Fibroblast of skin of right biceps (primary cell): ENCODE data around the gene GPC2.
"Not testable (repeated sequence)": the region's sequence is repeated elsewhere in the genome, so short reads cannot be mapped to it uniquely, and the experiment has no call there.

Experiments
- DNase-seq: peaks from one replicate; pipeline ENCODE4 v3.0.0-alpha.2; 2013

The GPC2 gene, protein sequence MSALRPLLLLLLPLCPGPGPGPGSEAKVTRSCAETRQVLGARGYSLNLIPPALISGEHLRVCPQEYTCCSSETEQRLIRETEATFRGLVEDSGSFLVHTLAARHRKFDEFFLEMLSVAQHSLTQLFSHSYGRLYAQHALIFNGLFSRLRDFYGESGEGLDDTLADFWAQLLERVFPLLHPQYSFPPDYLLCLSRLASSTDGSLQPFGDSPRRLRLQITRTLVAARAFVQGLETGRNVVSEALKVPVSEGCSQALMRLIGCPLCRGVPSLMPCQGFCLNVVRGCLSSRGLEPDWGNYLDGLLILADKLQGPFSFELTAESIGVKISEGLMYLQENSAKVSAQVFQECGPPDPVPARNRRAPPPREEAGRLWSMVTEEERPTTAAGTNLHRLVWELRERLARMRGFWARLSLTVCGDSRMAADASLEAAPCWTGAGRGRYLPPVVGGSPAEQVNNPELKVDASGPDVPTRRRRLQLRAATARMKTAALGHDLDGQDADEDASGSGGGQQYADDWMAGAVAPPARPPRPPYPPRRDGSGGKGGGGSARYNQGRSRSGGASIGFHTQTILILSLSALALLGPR

DNA sequence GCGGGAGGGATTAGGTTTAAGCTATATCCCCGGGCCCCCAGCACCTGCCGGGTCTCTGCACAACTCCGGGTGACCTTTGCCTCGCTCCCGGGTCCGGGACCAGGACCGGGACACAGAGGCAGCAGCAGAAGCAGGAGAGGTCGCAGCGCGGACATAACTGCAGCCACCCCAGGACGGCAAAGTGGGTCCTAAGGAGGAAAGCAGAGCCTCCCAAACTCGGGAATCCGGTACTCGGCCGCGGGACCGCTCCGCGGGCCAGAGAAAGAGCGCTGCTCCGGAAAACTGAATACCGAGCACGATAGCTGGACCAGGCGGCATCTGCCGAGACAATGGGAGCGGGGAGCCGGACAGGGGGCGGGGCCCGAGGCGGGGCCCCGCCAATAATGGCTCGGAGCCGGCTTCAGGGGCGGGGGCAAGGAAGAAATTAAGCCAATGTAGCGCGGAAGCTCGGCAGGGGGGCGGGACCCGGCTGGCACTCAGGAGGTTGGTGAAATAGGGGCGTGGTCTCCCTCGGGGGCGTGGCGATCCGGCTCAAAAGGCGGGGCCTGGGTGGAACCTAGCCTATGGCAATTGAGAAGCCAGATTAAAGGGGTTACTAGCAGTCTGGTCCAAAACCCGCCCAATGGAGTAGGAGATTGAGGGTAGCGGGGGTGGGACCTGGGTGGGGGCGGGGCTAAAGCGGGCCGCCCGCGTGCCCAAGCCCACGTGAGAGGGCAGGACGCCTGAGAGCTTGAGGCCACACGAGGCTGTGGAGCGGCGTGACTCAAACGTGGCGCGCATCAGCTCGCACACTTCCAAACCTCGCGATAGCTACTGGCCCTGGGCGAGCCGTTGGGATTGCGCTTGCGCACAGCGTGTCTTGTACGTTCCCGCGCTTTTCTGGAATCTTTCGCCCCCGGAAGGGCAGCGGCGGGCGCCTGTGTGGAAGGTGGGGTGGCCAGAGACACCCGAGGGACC, at the start of gene GPC2, which contains the start of gene STAG3:
Gene GPC2, minus strand, starts transcription at position 337 of the 957 bp plus-strand sequence. Its CDS starts 182 bp downstream, at position 155.
Gene STAG3, plus strand, starts transcription at position 874 of the 957 bp plus-strand sequence. CDS start 2,639 bp downstream, outside the sequence.
- peak; percentile 98 for DNase-seq

DNA sequence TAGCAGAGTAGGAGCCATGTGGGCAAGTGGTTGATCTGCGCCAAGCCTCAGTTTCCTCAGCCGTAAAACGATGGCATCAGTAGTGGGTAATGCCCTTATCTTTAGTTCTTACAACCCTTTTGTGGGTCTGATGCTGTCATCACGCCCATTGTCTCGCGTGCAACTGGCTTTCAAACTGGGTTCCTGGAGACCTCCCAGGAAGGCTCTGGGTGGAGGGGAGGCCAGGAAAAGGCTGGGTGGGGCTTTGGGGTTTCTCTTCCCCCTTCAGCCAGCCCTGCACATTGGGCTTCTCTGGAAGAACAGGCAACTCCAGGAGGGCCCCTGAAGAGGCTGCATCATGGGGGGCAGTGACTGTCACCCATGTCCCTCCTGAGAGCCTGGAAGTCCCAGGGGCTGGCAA, 47.7 kb upstream of the GPC2 start:
- DNase-seq = not testable (repeated sequence)

DNA sequence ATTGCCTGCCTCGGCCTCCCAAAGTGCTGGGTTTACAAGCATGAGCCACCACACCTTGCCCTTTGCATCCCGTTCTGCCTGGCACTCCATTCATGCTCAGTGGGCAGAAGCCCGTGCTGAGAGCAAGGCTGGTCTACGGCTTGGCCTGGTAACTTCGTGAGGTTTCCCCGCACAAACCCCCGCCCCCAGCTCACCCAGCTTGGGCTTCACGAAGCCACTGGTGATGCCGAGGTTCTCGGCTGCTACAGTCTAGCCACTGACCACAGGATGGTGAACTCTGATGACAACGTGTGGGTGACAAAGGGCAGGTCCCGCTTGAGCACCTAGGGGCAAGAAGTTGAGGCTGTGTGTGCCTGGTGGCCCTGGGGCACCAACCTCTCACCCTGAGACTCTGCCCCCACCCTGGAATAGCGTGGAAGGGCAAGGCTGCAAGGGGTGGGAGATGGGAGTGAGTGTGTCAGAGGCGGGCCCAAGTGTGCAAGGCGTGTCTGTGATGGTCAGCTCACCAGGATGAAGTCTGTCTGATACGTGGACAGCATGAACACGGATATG, 46.3 kb upstream of the GPC2 start:
- not testable (repeated sequence) for DNase-seq

DNA sequence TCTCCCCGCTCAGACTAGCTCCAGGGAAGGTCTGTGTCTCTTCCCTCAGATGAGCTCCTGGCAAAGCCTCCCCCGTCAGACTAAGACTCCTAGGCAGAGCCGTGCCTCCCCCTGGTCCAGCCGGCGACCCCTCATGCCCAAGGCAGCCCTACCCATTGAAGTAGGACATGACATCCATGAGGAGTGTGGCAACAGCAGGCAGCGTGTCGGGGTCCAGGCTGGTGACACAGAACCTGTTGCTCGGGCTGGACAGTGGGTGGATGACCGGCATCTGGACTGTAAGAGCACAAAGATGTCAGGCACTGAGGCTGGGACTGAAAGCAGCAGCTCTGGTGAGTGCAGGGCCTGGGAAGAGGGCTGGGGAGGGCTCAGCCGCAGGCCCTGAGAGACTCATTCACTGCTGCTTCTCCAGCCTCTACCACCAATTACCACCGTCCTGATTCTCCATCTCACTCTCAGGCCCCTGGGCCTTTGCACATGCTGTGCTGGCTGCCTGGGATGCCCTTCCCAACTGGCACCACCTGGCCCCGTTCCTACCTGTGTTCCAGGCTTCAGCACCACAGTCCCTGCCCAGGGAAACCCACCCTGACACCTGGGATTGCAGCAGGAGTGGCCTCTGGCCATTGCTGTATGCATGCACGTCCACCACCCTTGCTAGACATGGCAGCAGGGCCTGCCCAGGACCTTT, 45.4 kb upstream of the GPC2 start:
- DNase-seq = no peak

DNA sequence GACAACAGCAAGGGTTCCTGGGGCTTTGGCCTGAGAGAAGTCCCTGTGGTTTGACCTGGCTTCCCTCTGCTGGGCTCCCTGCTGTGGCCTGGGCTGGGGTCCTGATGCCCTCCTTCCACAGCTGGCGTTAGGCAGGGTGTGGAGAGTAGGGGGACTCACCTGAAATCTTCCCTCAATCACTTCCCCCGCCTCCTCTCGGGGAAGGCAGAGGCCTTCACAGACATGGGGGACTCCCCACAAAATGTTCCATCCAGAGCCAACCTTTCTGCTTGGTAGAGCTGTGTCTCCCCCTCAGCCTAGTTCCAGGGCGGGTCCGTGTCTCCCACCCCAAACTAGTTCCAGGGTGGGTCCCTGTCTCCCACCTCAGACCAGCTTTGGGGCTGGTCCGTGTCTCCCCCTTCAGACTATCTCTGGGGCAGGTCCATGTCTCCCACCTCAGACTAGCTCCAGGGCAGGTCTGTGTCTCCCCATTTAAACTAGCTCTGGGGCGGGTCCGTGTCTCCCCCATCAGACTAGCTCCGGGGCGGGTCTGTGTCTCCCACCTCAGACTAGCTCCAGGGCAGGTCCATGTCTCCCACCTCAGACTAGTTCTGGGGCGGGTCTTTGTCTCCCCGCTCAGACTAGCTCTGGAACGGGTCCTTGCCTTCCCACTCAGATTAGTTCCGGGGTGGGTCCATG, 44.7 kb upstream of the GPC2 start:
- DNase-seq = no peak

DNA sequence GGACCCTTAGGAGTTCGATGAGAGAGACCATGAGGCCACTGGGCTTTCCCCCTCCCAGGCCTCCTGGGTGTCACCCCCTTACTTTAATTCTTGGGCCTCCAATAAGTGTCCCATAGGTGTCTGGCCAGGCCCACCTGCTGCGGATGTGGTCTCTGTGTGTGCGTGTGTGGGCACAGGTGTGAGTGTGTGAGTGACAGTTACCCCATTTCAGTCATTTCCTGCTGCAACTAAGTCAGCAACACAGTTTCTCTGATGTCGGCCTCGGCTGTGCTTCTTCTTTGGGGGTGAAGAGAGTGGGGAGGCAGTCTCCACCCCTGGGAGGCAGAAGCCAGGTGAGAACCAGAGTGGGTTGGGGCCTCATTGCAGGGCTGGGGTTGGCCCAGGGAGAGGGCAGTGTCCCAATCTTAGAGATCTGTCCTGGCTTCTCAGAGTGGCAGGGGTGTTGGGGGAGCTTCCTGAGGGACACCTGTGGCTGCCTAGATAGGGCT, 44.1 kb upstream of the GPC2 start:
- no peak for DNase-seq

DNA sequence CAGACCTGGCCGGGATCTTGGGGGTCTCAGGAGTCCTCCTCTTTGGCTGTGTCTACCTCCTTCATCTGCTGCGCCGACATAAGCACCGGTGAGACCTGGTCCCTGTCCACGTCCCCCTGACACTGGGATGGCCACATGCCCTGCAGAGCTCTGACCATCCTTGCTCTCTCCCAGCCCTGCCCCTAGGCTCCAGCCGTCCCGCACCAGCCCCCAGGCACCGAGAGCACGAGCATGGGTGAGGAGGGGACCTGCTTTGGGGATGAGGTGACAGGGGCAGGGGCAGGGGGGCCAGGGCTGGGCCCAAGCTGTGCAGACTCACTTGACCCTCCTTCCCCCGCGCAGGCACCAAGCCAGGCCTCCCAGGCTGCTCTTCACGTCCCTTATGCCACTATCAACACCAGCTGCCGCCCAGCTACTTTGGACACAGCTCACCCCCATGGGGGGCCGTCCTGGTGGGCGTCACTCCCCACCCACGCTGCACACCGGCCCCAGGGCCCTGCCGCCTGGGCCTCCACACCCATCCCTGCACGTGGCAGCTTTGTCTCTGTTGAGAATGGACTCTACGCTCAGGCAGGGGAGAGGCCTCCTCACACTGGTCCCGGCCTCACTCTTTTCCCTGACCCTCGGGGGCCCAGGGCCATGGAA, 43.5 kb upstream of the GPC2 start:
- no peak for DNase-seq

DNA sequence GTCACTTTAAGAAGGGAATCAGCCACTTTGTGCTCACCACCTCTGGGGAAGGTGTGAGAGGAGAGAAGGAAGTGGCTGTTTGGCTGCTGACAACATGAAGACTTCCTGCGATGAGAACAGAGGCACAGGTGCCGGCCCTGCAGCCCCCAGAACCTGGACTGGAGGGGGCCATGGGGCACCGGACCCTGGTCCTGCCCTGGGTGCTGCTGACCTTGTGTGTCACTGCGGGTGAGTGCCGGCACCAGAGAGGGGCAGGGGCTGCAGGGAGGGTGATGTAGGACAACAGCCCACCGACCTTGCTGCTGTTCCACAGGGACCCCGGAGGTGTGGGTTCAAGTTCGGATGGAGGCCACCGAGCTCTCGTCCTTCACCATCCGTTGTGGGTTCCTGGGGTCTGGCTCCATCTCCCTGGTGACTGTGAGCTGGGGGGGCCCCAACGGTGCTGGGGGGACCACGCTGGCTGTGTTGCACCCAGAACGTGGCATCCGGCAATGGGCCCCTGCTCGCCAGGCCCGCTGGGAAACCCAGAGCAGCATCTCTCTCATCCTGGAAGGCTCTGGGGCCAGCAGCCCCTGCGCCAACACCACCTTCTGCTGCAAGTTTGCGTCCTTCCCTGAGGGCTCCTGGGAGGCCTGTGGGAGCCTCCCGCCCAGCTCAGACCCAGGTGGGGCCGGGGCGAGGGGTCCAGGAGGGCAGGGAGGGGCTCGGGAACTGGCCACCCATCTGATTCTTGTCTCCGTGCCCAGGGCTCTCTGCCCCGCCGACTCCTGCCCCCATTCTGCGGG, 42.8 kb upstream of the GPC2 start, which contains the start of gene PVRIG:
Gene PVRIG, plus strand, starts transcription at position 149 of the 785 bp plus-strand sequence. Its CDS starts 22 bp downstream, at position 171.
- DNase-seq = not testable (repeated sequence)

DNA sequence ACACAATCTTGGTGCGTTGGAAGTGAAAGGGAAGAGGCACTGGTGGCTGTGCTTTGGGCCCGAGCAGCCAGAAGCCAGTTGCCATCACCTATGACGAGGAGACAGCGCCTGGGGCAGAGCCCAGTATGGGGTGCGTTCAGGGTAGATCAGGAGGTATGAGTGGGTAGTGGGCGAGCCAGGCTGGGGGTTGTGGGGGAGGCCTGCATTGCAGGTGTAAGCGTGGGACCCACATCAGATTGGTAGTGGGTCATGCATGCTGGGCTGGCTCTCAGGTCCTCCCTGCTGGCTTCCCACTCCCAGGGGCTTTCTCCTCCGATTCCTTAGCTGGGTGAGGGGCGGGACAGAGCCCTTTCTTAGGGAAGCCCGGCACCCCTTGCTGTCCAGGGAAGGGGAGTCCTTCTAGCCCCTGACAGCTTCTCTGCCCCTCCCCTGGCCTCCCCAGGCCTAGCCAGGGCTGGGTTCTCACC, 42.1 kb upstream of the GPC2 start:
- no peak for DNase-seq

DNA sequence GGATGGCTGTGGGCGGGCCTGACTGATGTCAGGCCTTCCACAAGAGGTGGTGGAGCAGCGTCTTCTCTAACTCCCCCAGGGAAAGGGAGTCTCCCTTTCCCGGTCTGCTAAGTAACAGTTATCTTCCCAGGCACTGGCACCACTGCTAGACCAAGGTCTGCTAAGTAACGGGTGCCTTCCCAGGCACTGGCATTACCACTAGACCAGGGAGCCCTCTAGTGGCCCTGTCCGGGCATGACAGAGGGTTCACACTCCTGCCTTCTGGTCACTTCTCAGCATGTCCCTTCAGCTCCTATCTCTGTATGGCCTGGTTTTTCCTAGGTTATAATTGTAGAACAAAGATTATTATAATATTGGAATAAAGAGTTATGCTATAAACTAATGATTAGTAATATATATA, 40.8 kb upstream of the GPC2 start:
- DNase-seq = not testable (repeated sequence)

DNA sequence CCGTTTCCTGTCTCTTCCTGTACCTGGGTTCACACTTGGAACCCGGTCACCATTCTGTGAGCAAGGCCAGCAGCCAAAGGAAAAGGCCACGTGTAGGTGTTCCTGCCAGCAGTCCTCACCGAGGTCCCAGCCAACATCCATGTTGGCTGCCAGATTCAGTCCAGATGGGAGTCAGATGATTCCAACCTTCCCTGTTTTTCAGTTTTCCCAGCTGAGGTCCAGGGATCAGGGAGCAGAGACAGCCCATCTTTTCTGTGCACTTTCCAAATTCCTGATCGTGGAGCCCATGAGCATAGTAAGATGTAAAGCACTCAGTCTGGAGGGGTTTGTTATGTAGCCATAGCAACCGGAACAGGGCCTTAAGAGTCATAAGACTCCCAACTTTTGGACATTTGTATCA, 38.7 kb upstream of the GPC2 start:
- DNase-seq = peak; percentile 29

DNA sequence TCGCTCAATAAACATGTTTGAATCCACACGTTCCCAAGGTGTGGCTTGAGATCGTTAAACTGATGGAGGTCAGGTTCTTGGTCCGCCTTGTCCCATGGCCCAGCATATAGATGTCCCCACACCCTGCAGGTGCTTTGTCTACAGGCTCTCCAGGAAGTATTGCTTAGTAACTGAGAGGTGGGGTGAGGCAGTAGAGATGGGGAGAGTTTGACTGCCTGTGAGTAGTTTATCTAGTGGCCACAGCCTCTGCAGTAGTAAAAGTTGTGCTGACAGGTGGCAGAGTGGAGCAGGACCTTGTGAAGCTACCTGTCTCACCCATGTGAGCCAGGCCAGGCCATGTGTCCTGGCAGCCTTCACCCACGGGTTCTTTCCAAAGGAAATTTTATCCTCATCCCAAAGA, 37.2 kb upstream of the GPC2 start:
- not testable (repeated sequence) for DNase-seq

DNA sequence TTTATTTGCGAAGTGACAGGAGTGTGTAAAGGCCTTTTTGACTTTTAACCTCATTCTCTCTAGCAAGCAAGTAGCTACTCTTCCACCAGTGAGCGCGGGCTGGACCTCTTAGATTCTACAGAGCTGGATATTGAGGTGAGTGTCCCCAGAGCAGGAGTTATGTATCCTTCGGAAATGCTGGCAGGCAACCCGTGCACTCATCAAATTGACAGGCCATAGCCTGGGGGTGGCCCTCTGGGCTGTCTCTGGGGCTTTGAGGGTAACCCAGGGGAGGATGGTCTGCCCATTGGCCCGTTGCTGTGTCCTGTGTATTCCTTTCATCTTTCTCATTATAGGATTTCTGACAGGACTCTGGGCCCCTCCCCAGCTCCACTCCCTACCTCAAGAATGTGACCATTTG, 36.5 kb upstream of the GPC2 start:
- DNase-seq = no peak

DNA sequence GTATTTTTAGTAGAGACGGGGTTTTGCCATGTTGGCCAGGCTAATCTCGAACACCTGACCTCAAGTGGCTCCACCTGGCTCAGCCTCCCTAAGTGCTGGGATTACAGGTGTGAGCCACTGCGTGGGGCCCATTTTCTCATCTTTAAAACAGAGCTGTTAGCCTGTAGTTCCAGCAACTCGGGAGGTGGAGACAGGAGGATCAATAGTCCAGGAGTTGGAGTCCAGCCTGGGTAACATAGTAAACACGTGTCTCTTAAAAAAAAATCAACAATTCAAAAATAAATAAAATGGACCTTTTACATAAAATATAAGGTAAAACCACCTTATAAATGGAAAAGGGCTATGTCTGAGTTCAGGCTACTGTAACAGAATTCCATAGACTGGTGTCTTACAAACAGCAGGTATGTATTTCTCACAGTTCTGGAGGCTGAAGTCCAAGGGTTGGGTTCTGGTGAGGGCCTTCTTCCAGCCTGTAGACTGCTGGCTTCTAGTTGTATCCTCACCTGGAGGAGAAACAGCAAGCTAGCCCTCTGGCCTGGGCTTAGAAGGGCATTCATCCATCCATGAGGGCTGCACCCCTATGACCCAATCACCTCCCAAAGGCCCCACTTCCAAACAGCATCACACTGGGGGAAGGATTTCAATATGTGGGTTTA, 35.6 kb upstream of the GPC2 start:
- no peak for DNase-seq

DNA sequence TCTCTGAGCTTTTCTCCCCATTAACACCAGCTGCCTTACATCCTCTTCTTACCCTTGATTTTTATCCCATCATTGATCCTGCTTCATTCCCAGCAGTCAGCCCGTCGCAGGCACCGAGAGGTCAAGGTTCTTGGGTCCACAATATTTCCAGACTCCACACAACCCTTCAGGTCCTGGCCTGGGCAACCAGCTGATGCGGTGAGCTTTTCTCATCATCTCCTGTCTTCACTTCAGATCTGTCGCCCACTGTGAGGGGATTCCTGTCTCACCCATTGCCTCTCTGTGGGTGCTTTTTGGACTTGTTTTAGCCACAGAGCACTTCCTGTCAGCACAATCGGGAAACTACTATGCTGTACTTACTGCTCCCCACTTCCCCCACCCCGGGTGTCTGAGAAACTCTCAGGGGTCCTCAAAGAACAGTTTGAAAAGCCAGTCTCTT, 34.2 kb upstream of the GPC2 start:
- DNase-seq = no peak

DNA sequence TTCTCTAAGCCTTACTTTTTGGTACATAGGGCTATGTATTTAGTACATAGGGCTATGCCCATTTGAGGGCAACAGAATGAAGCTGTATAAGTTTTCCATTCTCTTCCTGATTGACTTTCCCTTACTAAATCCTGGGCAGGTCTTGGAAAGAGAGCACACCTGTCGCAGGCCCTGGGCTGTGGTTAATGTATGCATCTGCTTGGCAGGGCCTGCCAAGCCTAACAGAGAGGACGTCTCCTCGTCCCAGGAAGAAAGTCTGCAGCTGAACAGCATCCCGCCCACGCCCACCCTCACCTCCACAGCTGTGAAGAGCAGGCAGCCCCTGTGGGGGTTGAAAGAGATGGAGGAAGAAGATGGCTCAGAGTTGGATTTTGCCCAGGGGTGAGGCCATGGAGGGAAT, 33.6 kb upstream of the GPC2 start:
- DNase-seq = no peak

DNA sequence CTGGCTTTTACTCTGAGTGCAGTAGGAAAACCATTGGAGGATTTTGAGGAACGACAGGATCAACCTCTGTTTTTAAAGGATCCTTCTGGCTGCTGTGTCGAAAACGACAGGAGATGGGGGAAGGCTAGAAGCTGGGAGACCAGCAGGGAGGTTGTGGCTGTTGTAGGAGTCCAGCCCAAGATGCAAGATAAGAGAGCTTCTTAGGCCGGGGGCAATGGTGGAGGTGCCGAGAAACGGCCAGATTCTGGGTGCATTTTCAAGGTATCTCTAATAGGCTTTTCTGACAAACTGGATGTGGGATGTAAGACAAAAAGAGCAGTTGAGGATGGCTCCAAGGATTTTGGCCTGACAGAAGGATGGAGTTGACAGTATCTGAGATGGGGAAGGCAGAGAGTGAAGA, 32.3 kb upstream of the GPC2 start:
- no peak for DNase-seq

DNA sequence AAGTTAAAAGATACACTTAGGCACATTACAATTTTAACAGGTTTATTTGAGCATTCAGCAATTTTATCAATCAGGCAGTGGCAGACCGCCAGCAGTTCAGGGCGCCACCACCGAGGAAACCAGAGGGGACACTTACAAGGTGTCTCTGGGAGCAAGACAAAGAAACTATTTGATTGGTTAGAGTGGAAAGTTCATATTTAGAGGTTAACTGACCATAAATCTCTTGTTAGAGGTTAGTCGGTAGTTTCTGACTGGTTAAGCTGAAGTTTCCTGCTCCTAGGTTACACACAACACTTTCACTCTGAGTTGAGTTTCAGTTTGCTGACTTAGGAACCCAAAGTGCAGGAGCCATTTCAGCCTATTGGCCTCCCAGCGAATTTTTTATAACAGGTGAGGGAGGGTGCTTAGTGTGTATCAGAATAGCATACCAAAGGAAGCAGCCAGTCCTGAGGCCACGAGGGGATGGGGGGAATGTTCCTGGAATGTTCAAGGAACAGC, 31.8 kb upstream of the GPC2 start:
- DNase-seq = no peak

DNA sequence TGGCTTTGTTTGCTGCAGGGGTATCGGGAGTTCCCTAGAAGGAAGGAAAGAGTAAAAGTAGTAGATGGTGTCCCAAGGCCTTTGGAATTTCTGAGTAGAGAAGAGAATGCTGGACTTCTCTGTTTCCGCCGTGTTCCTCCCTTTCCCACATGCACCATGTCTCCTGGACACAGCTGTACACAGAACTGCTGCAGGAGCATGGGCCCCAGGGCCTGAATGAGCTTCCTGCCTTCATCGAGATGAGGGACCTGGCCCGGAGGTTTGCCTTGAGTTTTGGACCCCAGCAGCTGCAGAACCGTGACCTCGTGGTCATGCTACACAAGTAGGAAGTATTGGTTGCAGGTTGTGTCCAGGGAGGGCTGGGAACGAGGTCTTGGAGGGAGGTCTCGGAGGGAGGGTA, 27.3 kb upstream of the GPC2 start:
- DNase-seq = no peak
